Liver (tissue), 9 donors: ENCODE data around the gene KISS1. TPM values are rescaled to one million over a fixed set of nuclear protein-coding genes. Genes with fewer than 3 reads are reported as not detected.

ENCODE experiments used
- DNase-seq: peaks from one replicate; pipeline ENCODE4 v3.0.0-alpha.2; 2017; ENCODE audit warnings: low spot score
- H3K27ac ChIP-seq, 2 donors: one replicate each; pipeline ENCODE4 v1.7.0; 2013; ENCODE audit warnings: inconsistent platforms in 2 of 2, low read length in 2 of 2, control low read depth in 1 of 2, low read depth in 1 of 2, mild to moderate bottlenecking in 1 of 2
- H3K27me3 ChIP-seq, 4 donors: one replicate each; pipeline versions ENCODE4 v1.6.1 to v1.7.0; 2013; ENCODE audit warnings: low read length in 3 of 4, inconsistent platforms in 1 of 4, mild to moderate bottlenecking in 1 of 4, moderate library complexity in 1 of 4; ENCODE audit not compliant: control insufficient read depth in 4 of 4, insufficient read depth in 4 of 4
- H3K36me3 ChIP-seq, 4 donors: one replicate each; pipeline versions ENCODE4 v1.6.1 to v1.7.0; 2013; ENCODE audit warnings: low read length in 3 of 4, mild to moderate bottlenecking in 3 of 4, low read depth in 1 of 4, moderate library complexity in 1 of 4; ENCODE audit not compliant: control insufficient read depth in 4 of 4, insufficient read depth in 3 of 4
- H3K4me1 ChIP-seq, 4 donors: one replicate each; pipeline versions ENCODE4 v1.6.1 to v1.7.0; 2013; ENCODE audit warnings: low read length in 3 of 4, mild to moderate bottlenecking in 3 of 4, moderate library complexity in 1 of 4; ENCODE audit not compliant: control insufficient read depth in 4 of 4, insufficient read depth in 4 of 4
- H3K4me3 ChIP-seq, 3 donors: one replicate each; pipeline versions ENCODE4 v1.6.1 to v1.7.0; 2013; ENCODE audit warnings: low read length in 3 of 3, control low read depth in 1 of 3, low read depth in 1 of 3, mild to moderate bottlenecking in 1 of 3
- H3K9ac ChIP-seq, 2 donors: one replicate each; pipeline ENCODE4 v1.7.0; 2013; ENCODE audit warnings: low read length in 2 of 2, mild to moderate bottlenecking in 2 of 2, moderate library complexity in 2 of 2, control low read depth in 1 of 2, low read depth in 1 of 2
- H3K9me3 ChIP-seq, 4 donors: one replicate each; pipeline versions ENCODE4 v1.6.1 to v1.7.0; 2013; ENCODE audit warnings: low read length in 3 of 4; ENCODE audit not compliant: control insufficient read depth in 4 of 4
- ATF3 ChIP-seq: IDR thresholded peaks from 2 replicates; pipeline ENCODE4 v1.6.1; 2016; ENCODE audit warnings: antibody characterized with exemption
- CTCF ChIP-seq: fragments of 150-350 bp; IDR thresholded peaks from 2 replicates; pipeline ENCODE4 v1.5.1; 2017; ENCODE audit warnings: improper control_type of control experiment, low read depth, low read length; ENCODE audit not compliant: missing input control
- EGR1 ChIP-seq, 2 donors: IDR thresholded peaks; 2 replicates each; pipeline ENCODE4 v1.6.1; 2016 to 2018; ENCODE audit warnings: antibody characterized with exemption in 2 of 2, low read depth in 2 of 2
- FOXA1 ChIP-seq: IDR thresholded peaks from 2 replicates; pipeline ENCODE4 v1.6.1; 2016; ENCODE audit warnings: antibody characterized with exemption
- FOXA2 ChIP-seq: IDR thresholded peaks from 2 replicates; pipeline ENCODE4 v1.6.1; 2016; ENCODE audit warnings: antibody characterized with exemption
- GABPA ChIP-seq, 2 donors: IDR thresholded peaks in 1 of 2; conservative IDR thresholded peaks in 1 of 2; 2 replicates each; pipeline ENCODE4 v1.6.1; 2016; ENCODE audit warnings: antibody characterized with exemption in 2 of 2, mild to moderate bottlenecking in 1 of 2, moderate library complexity in 1 of 2
- HNF4A ChIP-seq, 2 donors: conservative IDR thresholded peaks; 2 replicates each; pipeline ENCODE4 v1.6.1; 2016; ENCODE audit warnings: antibody characterized with exemption in 2 of 2, mild to moderate bottlenecking in 2 of 2
- HNF4G ChIP-seq: IDR thresholded peaks from 2 replicates; pipeline ENCODE4 v1.6.1; 2016; ENCODE audit warnings: antibody characterized with exemption
- JUND ChIP-seq, 2 donors: IDR thresholded peaks; 2 replicates each; pipeline ENCODE4 v1.6.1; 2016; ENCODE audit warnings: antibody characterized with exemption in 2 of 2
- MAX ChIP-seq: IDR thresholded peaks from 2 replicates; pipeline ENCODE4 v1.6.1; 2016; ENCODE audit warnings: antibody characterized with exemption
- NR2F2 ChIP-seq: IDR thresholded peaks from 2 replicates; pipeline ENCODE4 v1.6.1; 2016; ENCODE audit warnings: antibody characterized with exemption
- RAD21 ChIP-seq, 2 donors: IDR thresholded peaks; 2 replicates each; pipeline ENCODE4 v1.6.1; 2016; ENCODE audit warnings: antibody characterized with exemption in 2 of 2, mild to moderate bottlenecking in 2 of 2
- REST ChIP-seq: IDR thresholded peaks from 2 replicates; pipeline ENCODE4 v1.6.1; 2016; ENCODE audit warnings: antibody characterized with exemption, mild to moderate bottlenecking
- RXRA ChIP-seq, 2 donors: IDR thresholded peaks; 2 replicates each; pipeline ENCODE4 v1.6.1; 2017 to 2018; ENCODE audit warnings: antibody characterized with exemption in 2 of 2, mild to moderate bottlenecking in 1 of 2
- SP1 ChIP-seq: IDR thresholded peaks from 2 replicates; pipeline ENCODE4 v1.6.1; 2018; ENCODE audit warnings: antibody characterized with exemption, mild to moderate bottlenecking
- TAF1 ChIP-seq: conservative IDR thresholded peaks from 2 replicates; pipeline ENCODE4 v1.6.1; 2016; ENCODE audit warnings: antibody characterized with exemption, mild to moderate bottlenecking
- YY1 ChIP-seq: IDR thresholded peaks from 2 replicates; pipeline ENCODE4 v1.6.1; 2016; ENCODE audit warnings: antibody characterized with exemption, mild to moderate bottlenecking
- ZBTB33 ChIP-seq: IDR thresholded peaks from 2 replicates; pipeline ENCODE4 v1.6.1; 2016; ENCODE audit warnings: antibody characterized with exemption
- WGBS: extraction: QIAGEN DNeasy Blood & Tissue Kit; methylation state at CpG from one replicate; pipeline ENCODE4 v1.1.7; 2013; 5-methylcytosine and 5-hydroxymethylcytosine counted together
- polyA plus RNA-seq, 2 donors: library from polyadenylated mRNA; stranded (reverse) in 1 of 2; unstranded in 1 of 2; fragments of 200-250 nt in 1 of 2; fragments of >200 nt in 1 of 2; fragmentation: Nextera tagmentation in 1 of 2; extraction: Ambion mirVana in 1 of 2; gene quantifications; one replicate each; pipeline versions ENCODE4 v1.2.1 to v1.2.3, GENCODE V29; 2013 to 2015
- total RNA-seq, 2 donors: library from RNA; depleted of rRNA; stranded (reverse); fragments of >200 nt; gene quantifications; one replicate each; pipeline ENCODE4 v1.2.3, GENCODE V29; 2014
- donor health status: healthy.
- donor health status: healthy.
- donor health status: healthy.
- donor health status: healthy.
- donor health status: healthy.

The KISS1 gene
- total and polyA plus RNA-seq, 4 donors: 0.50 to 1.4 TPM; not detected in 2

GRCh38 chr1:204206121-204206520 lies 9.8 kb upstream of the KISS1 start:
- Histone ChIP-seq H3K9ac (no peak overlapping the region), H3K9me3 (no peaks in the 10 kb centered on the region), H3K27ac (no peak overlapping the region), H3K36me3 (peaks cover 0 to 2% (median 0%) of the 10 kb centered on the region in 4 donors), H3K27me3 (no peaks in the 10 kb centered on the region), H3K4me3 (no peak overlapping the region), H3K4me1 (peaks cover 3 to 31% (median 19%) of the 10 kb centered on the region in 4 donors)
- TF ChIP-seq ATF3 (no peak), FOXA2 (no peak), RXRA (IDR thresholded peaks at IDR 0.05) (no peak), SP1 (no peak), GABPA (IDR thresholded peaks at IDR 0.05 in 1 of 2, conservative IDR thresholded peaks at IDR 0.05 in 1 of 2) (no peak), JUND (IDR thresholded peaks at IDR 0.05) (no peak), HNF4A (conservative IDR thresholded peaks at IDR 0.05) (no peak), RAD21 (IDR thresholded peaks at IDR 0.05) (no peak), TAF1 (no peak), EGR1 (IDR thresholded peaks at IDR 0.05; ENCODE audit: low read depth in 2 of 2) (no peak), YY1 (no peak), FOXA1 (no peak), ZBTB33 (no peak), CTCF (no peak), NR2F2 (no peak), MAX (no peak), HNF4G (no peak)
- 45% methylated on average over 2 of the region's 2 CpGs for WGBS
- DNase-seq: no peak

GRCh38 chr1:204205486-204205885 lies 9.2 kb upstream of the KISS1 start:
- Histone ChIP-seq H3K9me3 (no peaks in the 10 kb centered on the region), H3K4me3 (no peak overlapping the region), H3K27me3 (no peaks in the 10 kb centered on the region), H3K36me3 (peaks cover 0 to 2% (median 0%) of the 10 kb centered on the region in 4 donors), H3K4me1 (peaks cover 2 to 28% (median 18%) of the 10 kb centered on the region in 4 donors), H3K27ac (no peak overlapping the region), H3K9ac (no peak overlapping the region)
- TF ChIP-seq YY1 (no peak), GABPA (IDR thresholded peaks at IDR 0.05 in 1 of 2, conservative IDR thresholded peaks at IDR 0.05 in 1 of 2) (no peak), FOXA1 (no peak), EGR1 (IDR thresholded peaks at IDR 0.05; ENCODE audit: low read depth in 2 of 2) (no peak), REST (no peak), ZBTB33 (no peak), RAD21 (IDR thresholded peaks at IDR 0.05) (no peak), MAX (no peak), TAF1 (no peak), ATF3 (no peak), HNF4G (no peak), JUND (IDR thresholded peaks at IDR 0.05) (no peak), NR2F2 (no peak), CTCF (no peak), FOXA2 (no peak), HNF4A (conservative IDR thresholded peaks at IDR 0.05) (no peak), SP1 (no peak), RXRA (IDR thresholded peaks at IDR 0.05) (no peak)
- DNase-seq: no peak
